Panc1 (cell line): ENCODE results near the gene IGFBP5.

Source experiments
- CTCF ChIP-seq: fragments of 450-650 bp; IDR thresholded peaks from 2 replicates; pipeline ENCODE4 v1.5.1; 2017; ENCODE audit warnings: mild to moderate bottlenecking
- POLR2AphosphoS5 ChIP-seq: IDR thresholded peaks from 2 replicates; pipeline ENCODE4 v1.6.1; 2012; ENCODE audit warnings: mild to moderate bottlenecking, low read depth, low read length, moderate library complexity
- SIN3A ChIP-seq: IDR thresholded peaks from 2 replicates; pipeline ENCODE4 v1.6.1; 2012; ENCODE audit warnings: low read depth, mild to moderate bottlenecking, low read length, moderate library complexity, borderline replicate concordance; ENCODE audit not compliant: insufficient read depth
- TCF7L2 ChIP-seq: IDR thresholded peaks from 2 replicates; pipeline ENCODE4 v1.6.1; 2011; ENCODE audit warnings: mild to moderate bottlenecking, low read depth, low read length, inconsistent platforms

GRCh38 chr2:216700781-216701180 lies 5.4 kb upstream of the IGFBP5 start:
- TF ChIP-seq CTCF (no peak), SIN3A (no peak), POLR2AphosphoS5 (no peak), TCF7L2 (no peak)
